HG02610 (cell line): ENCODE measurements around the gene IRF1.

ENCODE experiments used
- ATAC-seq: cut with Tn5 transposase; IDR thresholded peaks from one replicate; pipeline ENCODE4 v1.9.1; 2021; ENCODE audit warnings: mild to moderate bottlenecking, moderate library complexity; ENCODE audit not compliant: unreplicated experiment

IRF1 gene

DNA sequence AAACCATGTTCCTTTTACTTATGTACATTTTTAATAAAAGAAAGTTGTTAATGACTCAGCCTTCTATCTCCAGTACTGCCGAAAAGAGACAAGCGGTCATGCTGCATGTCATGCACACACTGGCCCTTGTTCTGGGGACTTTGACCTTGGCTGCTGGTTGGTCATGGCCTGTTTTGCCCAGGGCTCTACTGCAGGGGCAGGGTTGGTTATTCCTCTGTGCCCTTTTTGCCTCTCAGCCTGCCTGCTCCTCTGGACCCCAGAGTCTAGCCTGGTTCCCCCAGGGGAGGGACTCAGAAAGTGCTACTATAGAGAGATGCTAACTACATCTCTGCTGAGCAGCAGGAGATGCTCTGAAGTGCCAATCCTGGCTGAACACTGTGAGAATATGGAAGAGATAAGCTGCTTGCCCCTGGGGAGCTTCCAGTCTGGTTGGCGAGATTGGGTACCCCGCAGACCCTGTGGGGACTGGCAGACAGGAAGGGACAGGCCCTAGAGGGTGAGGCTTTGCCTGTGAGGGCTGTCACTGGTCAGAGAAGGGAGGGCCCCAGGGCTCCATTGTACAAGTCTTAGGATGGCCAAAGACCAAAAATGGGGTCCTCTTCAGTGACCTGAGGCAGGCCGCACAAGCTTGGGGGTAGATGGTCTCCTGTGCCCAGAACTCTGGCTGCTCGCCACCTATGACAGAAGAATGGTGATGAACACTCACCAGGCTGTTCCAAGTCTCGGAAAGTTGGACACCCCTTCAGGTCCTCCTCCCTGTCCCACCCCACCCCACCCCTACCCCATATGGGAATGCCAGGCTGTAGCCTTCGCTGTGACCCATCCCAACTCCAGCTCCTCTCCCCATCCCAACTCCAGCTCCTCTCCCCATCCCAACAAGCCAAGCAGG, 14.3 kb downstream of the IRF1 start:
- no peak for ATAC-seq

GRCh38 chr5:132475497-132475882, 15.1 kb downstream of the IRF1 start:
- ATAC-seq, result no peak

- ATAC-seq, result no peak
Measured at GRCh38 chr5:132474881-132475496, 15.6 kb downstream of the IRF1 start.

GRCh38 chr5:132474131-132474723, 16.3 kb downstream of the IRF1 start:
- ATAC-seq, result no peak

- no peak for ATAC-seq
Measured at GRCh38 chr5:132473668-132474067, 16.9 kb downstream of the IRF1 start.

- ATAC-seq, result peak; percentile 74
Measured at GRCh38 chr5:132473019-132473531, 17.5 kb downstream of the IRF1 start.

DNA sequence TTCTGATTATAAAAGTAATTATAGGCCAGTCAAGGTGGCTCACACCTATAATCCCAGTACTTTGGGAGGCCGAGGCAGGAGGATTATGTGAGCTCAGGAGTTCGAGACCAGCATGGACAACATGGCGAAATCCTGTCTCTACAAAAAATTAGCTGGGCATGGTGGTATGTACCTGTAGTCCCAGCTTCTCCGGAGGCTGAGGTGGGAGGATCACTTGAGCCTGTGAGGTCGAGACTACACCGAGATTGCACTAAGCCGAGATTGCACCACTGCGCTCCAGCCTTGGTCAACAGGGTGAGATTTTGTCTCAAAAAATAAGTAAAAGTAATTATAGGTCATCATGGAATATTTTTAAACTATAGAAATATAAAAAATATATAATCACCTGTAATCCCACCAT, 18.1 kb downstream of the IRF1 start:
- ATAC-seq, result no peak

GRCh38 chr5:132471944-132472343, 18.6 kb downstream of the IRF1 start:
- ATAC-seq, result no peak

DNA sequence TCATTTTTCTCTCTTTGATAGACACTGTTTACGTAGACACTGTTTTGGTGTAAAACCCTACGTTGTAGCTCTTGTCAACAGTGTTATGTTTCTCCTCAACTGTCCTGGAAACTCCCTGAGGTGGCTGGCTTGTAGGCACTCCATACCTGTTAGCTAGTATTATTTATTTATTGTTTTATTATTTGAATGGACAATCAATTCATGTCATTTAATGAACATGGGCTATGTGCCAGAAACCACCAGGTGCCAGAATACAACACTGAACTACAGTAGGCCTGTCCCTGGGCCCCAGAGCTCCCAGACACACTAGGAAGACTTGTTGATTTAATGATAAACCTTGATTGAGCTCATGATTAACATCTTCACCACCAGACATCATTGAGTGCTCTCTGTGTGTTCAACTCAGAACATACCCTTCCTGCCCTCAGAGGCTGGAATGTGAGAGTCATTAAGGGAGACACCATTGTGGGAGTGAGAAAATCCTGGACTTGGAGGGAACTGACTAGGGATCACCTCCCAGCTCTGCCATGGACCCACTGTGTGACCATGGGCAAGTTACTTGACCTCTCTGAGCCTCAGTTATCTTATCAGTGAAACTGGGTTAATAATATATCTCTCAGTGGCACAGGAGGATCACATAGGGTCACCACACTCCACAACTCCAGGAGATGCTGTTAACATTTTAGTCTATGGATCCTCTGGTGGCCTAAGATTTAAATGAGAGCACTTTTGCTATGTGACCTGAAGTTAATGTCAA, 19.2 kb downstream of the IRF1 start:
- ATAC-seq, result no peak

DNA sequence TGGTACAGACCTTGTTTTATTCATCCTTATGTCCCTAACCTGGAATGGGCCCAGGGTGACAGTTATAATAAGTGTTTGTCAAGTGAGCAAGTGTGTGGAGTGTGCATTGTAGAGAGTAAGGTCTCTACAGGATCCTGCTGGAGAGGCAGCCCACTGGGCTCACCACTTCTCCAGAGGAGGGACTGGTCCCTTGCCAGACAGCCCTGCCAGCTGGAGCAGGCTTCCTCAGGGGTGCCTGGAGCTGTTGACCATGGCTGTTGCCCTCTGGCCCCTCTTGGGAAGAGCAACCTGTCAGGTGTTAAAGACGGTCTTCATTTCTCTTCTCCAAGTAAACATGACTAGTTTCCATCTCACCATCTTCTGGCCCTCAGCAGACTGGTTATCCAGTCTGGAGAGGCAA, 20.0 kb downstream of the IRF1 start:
- ATAC-seq, result no peak

GRCh38 chr5:132470010-132470392, 20.6 kb downstream of the IRF1 start:
- ATAC-seq, result no peak

- ATAC-seq, result no peak
Measured at GRCh38 chr5:132469380-132470009, 21.1 kb downstream of the IRF1 start.

GRCh38 chr5:132468656-132469379, 21.8 kb downstream of the IRF1 start:
- no peak for ATAC-seq

GRCh38 chr5:132467287-132467984, 23.1 kb downstream of the IRF1 start:
- peak; percentile 30 for ATAC-seq

DNA sequence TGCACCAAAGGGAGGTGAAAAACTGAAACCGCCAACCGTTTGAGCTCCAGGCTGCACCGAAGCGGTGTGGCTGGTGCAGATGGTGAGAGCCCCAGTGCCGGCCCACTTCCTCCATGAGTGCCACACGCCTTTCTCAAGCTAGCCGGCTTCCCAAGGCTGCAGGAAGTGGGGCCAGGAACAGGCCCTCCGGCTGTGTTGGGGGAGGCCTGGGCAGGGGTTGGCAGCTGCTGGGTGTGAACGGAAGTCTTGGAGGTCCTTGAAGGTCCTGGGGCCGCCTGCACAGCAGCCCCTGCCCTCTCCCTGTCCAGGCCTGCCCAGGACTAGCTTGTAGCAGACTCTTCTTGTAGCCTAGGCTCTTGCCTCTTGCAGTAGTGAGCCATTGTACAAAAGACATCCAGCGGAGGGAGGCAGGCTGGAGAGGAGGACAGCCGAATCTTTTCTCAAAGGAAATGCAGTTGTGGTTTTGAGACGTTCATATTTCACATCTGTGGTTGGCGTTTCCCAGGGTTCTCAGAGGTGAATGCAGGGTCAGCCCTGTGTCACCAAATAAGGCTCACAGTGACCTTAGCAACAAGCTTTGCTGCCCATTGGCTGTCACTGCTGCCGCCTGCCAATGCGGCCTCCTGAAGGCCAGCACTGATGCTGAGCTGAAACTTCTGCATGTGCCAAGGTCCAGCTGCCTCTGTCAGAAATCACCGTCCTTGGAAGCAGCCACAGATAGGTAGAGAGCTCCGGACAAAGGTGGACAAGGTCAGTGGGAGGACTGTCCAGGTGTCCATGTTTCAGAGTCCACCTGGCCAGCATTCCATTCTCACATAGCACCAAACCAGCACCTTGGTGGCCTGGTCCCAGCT, 23.9 kb downstream of the IRF1 start:
- peak; percentile 65 for ATAC-seq

DNA sequence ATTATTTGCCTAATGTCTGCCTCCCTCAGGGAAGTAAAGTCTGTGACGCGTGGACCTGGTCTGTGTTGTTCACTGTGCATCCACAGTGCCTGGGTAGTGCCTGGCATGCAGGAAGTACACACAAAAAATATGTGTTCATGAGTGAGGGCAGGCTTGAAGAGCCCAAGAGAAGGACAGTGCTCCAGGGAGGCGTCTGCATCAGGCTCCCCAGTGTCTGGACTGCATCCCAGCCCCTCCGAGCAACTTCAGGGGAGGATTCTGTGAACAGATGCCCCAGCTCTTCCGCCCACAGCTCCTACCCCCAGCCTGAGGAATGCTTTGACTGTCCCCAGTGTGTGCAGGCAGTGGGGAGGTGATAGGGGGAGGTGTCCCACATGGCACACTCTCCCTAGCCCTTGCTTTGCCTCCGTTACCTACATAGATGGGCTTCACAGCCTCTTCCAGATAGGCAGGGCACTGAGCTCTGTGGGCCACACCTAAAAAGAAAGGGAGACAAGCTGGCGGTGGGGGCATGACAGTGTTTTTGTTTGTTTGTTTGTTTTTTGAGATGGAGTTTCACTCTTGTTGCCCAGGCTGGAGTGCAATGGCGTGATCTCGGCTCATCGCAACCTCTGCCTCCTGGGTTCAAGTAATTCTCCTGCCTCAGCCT, 25.4 kb downstream of the IRF1 start:
- ATAC-seq, result no peak

- no peak for ATAC-seq
Measured at GRCh38 chr5:132464156-132464939, 26.2 kb downstream of the IRF1 start.
